ENCODE measurements around the gene TCAP.

Gene TCAP

DNA sequence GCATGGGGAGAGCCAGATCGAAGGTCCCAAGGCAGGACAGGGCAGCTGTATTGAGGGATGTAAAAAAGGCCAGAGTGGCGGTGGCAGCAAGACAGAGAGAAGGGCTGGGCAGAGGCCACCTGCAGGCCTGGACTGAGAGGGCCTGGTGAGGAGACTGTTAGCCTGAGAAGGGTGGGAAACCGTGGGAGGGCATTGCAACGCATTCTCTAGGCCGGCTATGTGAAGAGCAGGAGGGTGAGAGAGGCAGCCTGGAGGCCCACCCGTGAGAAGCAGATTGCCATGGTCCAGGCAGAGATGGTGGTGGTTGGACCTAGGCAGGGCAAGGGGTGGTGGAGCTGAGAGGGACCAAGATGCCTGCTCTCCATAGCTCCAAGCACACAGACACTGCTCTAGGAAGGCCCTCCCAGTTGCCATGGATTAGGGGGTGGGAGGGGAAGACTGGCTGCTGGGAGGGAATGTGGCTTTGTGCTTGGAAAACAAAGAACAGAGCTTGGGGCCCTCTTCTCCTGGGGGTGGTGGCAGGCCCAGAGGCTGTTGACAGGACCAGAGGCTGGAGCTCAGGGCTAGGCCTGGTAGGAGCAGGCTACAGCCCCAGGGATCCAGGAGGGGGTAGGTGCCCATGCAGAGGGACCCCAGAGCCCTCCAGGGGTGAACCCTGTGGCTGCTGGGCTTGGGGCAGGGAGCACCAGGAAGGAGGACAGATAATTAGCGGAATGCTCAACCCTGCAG, 12.4 kb upstream of the TCAP start:
- no peak for DNase-seq (ENCODE audit: extremely low read depth, low read depth)
- TF ChIP-seq, protein P1, sequence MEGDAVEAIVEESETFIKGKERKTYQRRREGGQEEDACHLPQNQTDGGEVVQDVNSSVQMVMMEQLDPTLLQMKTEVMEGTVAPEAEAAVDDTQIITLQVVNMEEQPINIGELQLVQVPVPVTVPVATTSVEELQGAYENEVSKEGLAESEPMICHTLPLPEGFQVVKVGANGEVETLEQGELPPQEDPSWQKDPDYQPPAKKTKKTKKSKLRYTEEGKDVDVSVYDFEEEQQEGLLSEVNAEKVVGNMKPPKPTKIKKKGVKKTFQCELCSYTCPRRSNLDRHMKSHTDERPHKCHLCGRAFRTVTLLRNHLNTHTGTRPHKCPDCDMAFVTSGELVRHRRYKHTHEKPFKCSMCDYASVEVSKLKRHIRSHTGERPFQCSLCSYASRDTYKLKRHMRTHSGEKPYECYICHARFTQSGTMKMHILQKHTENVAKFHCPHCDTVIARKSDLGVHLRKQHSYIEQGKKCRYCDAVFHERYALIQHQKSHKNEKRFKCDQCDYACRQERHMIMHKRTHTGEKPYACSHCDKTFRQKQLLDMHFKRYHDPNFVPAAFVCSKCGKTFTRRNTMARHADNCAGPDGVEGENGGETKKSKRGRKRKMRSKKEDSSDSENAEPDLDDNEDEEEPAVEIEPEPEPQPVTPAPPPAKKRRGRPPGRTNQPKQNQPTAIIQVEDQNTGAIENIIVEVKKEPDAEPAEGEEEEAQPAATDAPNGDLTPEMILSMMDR (IDR thresholded peaks at IDR 0.05; ENCODE audit: low read depth, low read length), result no peak

DNA sequence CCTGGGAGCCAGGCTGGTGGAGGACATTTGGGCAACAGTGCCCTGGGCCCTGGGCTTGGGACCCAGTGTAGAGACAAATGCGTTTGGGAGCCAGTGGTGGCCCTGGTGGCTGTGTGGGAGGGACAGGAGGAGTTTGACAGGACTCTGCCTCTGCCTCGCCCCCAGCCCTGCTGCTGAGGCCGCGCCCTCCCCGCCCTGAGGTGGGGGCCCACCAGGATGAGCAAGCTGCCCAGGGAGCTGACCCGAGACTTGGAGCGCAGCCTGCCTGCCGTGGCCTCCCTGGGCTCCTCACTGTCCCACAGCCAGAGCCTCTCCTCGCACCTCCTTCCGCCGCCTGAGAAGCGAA, 11.9 kb upstream of the TCAP start:
- DNase-seq (ENCODE audit: extremely low read depth, low read depth), result no peak

DNA sequence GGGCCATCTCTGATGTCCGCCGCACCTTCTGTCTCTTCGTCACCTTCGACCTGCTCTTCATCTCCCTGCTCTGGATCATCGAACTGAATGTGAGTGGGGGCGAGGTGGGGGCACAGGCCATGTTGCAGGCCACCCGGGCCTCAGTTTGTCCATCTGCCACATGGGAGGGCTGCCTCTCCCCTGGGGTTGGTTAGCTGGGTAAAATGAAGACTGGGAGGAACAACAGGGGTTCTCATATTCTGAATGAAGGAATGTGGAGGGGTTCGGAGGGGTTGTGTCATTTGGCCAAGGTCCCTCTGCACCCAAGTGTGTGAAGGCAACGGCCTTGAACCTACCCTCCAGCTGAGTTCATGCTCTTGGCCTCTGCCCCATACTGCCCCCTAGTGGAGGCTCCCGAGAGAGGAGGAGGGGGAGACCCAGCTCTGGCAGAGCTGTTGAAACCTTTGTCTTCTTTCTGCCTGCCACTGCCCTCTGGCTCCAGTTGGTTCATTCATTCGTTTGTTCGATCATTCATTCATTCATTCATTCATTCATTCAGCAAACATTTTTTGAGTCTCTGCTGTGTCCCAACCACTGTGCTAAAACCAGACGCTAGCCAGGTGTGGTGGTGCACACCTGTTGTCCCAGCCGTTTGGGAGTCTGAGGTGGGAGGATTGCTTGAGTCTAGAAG, 11.4 kb upstream of the TCAP start:
- TF ChIP-seq, protein P1 (IDR thresholded peaks at IDR 0.05; ENCODE audit: low read depth, low read length), result peak; percentile 76

More for the DNA sequence above, 11.9 kb upstream of the TCAP start:
- TF ChIP-seq, protein P1 (IDR thresholded peaks at IDR 0.05; ENCODE audit: low read depth, low read length), result no peak

DNA sequence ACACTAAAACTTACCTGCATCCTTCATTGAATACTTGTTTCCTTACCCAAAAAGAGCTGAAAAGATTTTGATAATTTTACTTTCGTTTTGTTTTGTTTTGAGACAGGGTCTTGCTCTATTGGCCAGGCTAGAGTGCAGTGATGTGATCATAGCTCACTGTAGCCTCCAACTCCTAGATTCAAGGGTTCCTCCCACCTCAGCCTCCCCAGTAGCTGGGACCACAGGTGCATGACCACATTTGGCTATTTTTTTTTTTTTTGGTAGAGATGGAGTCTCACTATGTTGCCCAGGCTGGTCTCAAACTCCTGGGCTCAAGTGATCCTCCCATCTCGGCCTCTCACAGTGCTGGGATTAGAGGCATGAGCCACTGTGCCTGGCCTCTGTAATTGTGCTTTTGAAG, 10.0 kb upstream of the TCAP start:
- TF ChIP-seq, protein P1 (IDR thresholded peaks at IDR 0.05; ENCODE audit: low read depth, low read length), result no peak
- DNase-seq (ENCODE audit: extremely low read depth, low read depth), result no peak

More for the DNA sequence above, 11.4 kb upstream of the TCAP start:
- no peak for DNase-seq (ENCODE audit: extremely low read depth, low read depth)

DNA sequence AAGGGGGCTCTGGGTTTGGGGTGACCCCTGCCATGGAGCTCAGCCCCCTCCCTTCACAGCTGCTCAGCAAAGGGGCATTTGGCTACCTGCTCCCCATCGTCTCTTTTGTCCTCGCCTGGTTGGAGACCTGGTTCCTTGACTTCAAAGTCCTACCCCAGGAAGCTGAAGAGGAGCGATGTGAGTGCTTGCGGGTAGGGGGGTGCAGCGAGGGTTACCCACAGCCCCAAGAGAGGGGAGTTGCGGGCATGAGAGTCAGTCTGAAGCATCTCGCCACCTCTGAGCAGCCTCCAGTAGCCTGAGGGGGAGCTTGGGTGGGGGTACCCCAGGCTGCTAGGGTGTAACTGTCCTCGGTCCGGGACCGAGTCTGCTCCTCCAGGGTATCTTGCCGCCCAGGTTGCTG, 6.8 kb upstream of the TCAP start:
- TF ChIP-seq, protein P1 (IDR thresholded peaks at IDR 0.05; ENCODE audit: low read depth, low read length), result no peak
- DNase-seq (ENCODE audit: extremely low read depth, low read depth), result no peak

DNA sequence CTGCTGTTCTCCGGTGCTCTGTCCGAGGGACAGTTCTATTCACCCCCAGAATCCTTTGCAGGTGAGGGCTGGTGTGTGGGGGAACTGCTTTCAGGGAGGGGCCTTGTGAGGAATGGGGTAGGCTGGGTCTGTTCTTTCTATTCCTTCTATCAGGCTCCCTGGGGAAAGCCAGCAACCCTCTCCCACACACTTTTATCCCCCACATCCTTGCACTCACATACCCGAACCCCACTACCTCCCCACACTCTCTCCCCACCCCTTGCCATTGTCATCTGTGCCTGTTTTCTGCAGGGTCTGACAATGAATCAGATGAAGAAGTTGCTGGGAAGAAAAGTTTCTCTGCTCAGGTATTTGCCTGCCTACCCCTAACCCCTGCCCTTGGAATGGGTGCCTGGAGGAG, 6.4 kb upstream of the TCAP start:
- DNase-seq (ENCODE audit: extremely low read depth, low read depth), result no peak

More for the DNA sequence above, 6.4 kb upstream of the TCAP start:
- TF ChIP-seq, protein P1 (IDR thresholded peaks at IDR 0.05; ENCODE audit: low read depth, low read length), result no peak

Data from AG09319 (cell line).